Activated CD4-positive, alpha-beta T cell treated with anti-CD3 and anti-CD28 coated beads, Interleukin-2, amount 50 U/mL, for 24 hours (primary cell): ENCODE data around the gene NRTN.
"Not testable (repeated sequence)": the region's sequence is repeated elsewhere in the genome, so short reads cannot be mapped to it uniquely, and the experiment has no call there.

ENCODE experiments used
- DNase-seq, 2 donors: peaks; one replicate each; pipeline ENCODE4 v3.0.0-alpha.2; 2020; ENCODE audit warnings: low read depth in 1 of 2, low spot score in 1 of 2

NRTN gene

DNA sequence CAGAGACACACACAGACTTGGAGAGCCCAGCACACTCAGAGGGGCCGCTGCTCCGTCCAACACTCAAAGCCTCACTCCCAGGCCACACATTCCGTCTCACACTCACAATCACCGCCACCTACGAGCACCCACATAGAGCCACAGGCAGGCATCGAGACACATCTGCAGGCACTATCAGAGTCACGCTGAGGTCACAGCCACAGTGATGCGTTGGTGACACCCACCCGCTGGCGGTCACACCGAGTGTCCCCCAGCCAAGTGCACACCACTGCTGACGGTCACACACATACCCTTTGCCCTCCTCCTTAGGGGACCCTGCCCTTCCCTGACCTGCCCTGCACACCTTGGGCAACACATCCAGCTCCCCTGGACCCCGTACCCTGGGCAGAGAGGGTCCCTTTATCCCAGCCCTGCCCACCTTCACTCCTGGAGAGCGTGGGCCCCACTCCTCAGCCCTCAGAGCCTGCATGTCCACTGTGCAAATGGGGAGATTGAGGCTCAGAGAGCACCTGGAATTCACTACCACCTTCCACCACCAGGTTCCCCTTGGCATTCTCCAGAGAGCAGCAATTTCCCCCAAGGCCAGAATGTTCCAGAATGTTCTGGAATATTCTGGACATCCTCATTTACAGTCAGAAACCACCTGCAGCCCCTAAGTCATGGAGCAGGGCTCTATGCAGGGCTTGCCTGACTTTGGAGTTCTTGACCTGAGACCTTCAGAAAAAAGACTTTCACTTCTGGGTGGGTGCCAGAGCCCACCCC, 60.0 kb downstream of the NRTN start:
- no peak for DNase-seq

DNA sequence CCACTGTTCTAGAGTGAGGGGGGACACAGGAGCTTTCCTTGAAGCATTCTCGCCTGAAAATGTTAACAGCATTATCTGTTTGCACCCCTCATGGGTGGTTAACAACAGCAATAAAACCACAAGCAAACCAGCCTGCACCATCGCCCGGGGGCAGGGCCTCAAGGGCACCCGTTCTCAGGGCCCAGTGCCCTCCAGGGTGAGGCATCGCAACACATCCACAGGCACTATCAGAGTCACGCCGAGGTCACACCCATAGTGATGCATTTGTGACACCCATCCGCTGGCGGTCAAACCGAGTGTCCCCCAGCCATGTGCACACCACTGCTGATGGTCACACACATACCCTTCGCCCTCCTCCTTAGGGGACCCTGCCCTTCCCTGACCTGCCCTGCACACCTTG, 60.9 kb downstream of the NRTN start:
- DNase-seq = no peak

DNA sequence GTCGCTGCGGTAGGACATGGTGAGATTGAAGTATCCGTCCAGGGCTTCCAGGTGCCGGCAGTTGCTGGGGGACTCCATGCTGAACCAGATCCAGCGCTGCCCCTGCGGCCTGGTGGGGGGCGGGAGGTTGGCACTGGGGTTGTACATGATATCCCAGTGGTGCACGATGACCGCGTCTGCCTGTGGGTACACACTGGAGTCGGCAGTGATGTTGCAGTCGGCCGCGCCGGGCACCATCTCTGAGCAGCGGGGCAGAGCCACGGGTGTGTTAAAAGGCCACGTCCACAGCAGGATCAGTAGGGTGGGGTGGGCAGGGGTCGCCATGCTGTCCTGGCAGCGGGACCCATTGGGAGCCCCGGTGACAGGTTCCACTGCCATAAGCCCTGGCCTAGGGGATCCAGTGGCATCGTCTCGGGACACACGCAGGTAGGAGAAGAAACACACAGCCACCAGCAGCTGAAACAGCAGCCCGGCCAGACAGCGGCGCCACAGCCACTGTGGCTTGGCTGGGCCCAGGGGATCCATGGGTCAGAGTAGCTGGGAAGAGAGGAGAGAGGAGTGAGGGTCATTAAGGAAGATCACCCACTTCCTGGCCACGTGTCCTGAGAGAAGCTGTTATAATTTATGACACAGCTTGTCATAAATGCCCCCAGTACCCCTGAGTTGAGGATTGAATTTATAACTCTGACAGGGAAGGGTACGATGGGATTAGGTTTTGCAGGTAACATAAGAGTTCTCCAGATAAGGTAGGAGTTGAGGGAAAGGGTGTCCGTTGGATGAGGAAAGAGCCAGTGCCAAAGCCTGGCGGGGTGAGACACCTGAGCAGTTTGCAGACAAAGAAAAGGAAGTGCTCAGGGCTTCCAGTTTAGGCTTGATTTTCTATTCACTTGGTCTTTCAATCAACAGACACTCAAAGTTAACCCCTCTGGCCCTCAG, 62.6 kb downstream of the NRTN start:
- no peak for DNase-seq

- no peak for DNase-seq
These were observed 66.1 kb downstream of the NRTN start for GRCh38 chr19:5870986-5871394.

DNA sequence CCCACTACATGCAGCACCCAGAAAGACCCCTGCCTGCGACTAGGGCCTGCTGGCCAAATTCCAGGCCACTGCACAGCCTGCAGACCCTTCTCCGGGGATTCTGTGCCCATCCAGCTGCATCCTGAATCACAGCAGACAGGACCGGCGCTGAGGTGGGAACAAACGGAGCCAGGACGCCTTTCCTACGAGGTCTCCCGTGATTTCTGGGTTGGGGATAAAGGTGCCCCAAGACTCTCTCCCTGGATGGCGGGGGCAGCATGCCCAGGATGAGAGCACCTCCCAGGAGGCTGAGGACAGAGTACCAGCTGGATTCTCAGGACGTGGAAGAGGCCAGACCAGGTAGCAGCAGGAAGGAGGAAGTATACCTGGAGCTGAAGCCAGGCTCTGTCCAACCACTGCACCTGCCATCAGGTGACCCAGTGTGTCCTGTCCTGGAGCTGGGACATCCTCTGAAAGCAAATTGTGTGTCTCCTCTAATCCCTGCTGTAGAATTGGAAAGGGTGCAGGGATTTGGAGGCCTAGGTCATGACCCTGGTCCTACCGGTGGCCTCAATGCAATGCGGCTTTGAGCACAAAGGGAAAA, 68.8 kb downstream of the NRTN start:
- DNase-seq = no peak

GRCh38 chr19:5874496-5874895, 69.6 kb downstream of the NRTN start:
- DNase-seq = not testable (repeated sequence)

- no peak for DNase-seq
These were observed 72.6 kb downstream of the NRTN start for GRCh38 chr19:5877427-5877826.

- no peak for DNase-seq
These were observed 73.0 kb downstream of the NRTN start for GRCh38 chr19:5877882-5878281.
